Left lung (tissue), 10 donors: ENCODE measurements around the gene GCK. TPM values are rescaled to one million over a fixed set of nuclear protein-coding genes. Genes with fewer than 3 reads are reported as not detected.

Source experiments
- ATAC-seq: fragments of 200-7000 bp; cut with Tn5 transposase; one replicate; pipeline ENCODE4 v1.9.1; 2020; ENCODE audit warnings: moderate library complexity
- DNase-seq, 4 donors: peaks; one replicate each; pipeline ENCODE4 v3.0.0-alpha.2; 2013 to 2020
- H3K27ac ChIP-seq, 2 donors: fragments of 200-600 bp; sonication (generic) in 1 of 2; one replicate each; pipeline versions ENCODE4 v1.5.0 to v1.8.0; 2020 to 2021
- H3K27me3 ChIP-seq, 2 donors: fragments of 200-600 bp; sonication (generic) in 1 of 2; one replicate each; pipeline versions ENCODE4 v1.5.0 to v1.8.0; 2020 to 2021
- H3K36me3 ChIP-seq, 2 donors: fragments of 200-600 bp; sonication (generic) in 1 of 2; one replicate each; pipeline versions ENCODE4 v1.5.0 to v1.8.0; 2020 to 2021
- H3K4me1 ChIP-seq, 2 donors: fragments of 200-600 bp; one replicate each; pipeline ENCODE4 v1.8.0; 2021
- H3K4me3 ChIP-seq, 2 donors: fragments of 200-600 bp; sonication (generic) in 1 of 2; one replicate each; pipeline versions ENCODE4 v1.5.0 to v1.8.0; 2020 to 2021; ENCODE audit warnings: mild to moderate bottlenecking in 1 of 2
- H3K9me3 ChIP-seq, 2 donors: fragments of 200-600 bp; sonication (generic) in 1 of 2; one replicate each; pipeline versions ENCODE4 v1.5.0 to v1.8.0; 2020 to 2021
- CTCF ChIP-seq, 2 donors: fragments of 200-600 bp; sonication (generic) in 1 of 2; IDR thresholded peaks; one replicate each; pipeline versions ENCODE4 v1.5.0 to v1.8.0; 2021; ENCODE audit warnings: antibody characterized with exemption in 2 of 2
- intact Hi-C, 2 donors: fragments of 100-400 bp; cut with DNase I; formaldehyde crosslinking; loops; one replicate each; pipeline versions ENCODE4 v1.11.2 to v1.14.2; 2022
- polyA plus RNA-seq, 6 donors: library from polyadenylated mRNA; unstranded; fragments of 120-200 nt; gene quantifications; one replicate each; pipeline ENCODE4 v1.2.1, GENCODE V29; 2013; ENCODE audit not compliant: insufficient read length in 6 of 6
- total RNA-seq, 2 donors: library from RNA; stranded (reverse); fragmentation: NEBNext Ultra II Directional; extraction: Animal tissue kit (Norgen Biotek cat#: 25700); gene quantifications; one replicate each; pipeline ENCODE4 v1.2.1, GENCODE V29; 2021
- donor health status: DM: no; HTN: yes; CAD: no.
- donor health status: DM: no; HTN: no; CAD: no.

The GCK gene
- total and polyA plus RNA-seq, 8 donors: 0.34 to 4.1 (median 2.5) TPM

- no peak for TF ChIP-seq CTCF (IDR thresholded peaks at IDR 0.05)
- H3K27ac ChIP-seq: no peak overlapping the region
Observed at GRCh38 chr7:44220046-44220357, 30.8 kb upstream of the GCK start.

GRCh38 chr7:44219371-44220045 is 30.3 kb upstream of the GCK start:
- no peak for TF ChIP-seq CTCF (IDR thresholded peaks at IDR 0.05)
- no peak overlapping the region for H3K4me3 ChIP-seq
- no peaks in the 10 kb centered on the region for H3K9me3 ChIP-seq
- H3K27me3 ChIP-seq: peaks cover 0 to 13% of the 10 kb centered on the region in 2 donors
- no peak overlapping the region for H3K27ac ChIP-seq
- no peaks in the 10 kb centered on the region for H3K4me1 ChIP-seq
- intact Hi-C loops: no loop called here
- ATAC-seq (no peak), DNase-seq (no peak)
- peaks cover 0 to 4% of the 10 kb centered on the region in 2 donors for H3K36me3 ChIP-seq

More at GRCh38 chr7:44220046-44220357, 30.8 kb upstream of the GCK start:
- H3K27me3 ChIP-seq: peaks cover 0 to 18% of the 10 kb centered on the region in 2 donors
- H3K9me3 ChIP-seq: no peaks in the 10 kb centered on the region
- no peaks in the 10 kb centered on the region for H3K4me1 ChIP-seq
- DNase-seq: peak in 1 of 4 donors; percentile 67
- no peak overlapping the region for H3K4me3 ChIP-seq
- intact Hi-C loops: no loop called here
- H3K36me3 ChIP-seq: no peaks in the 10 kb centered on the region
- no peak for ATAC-seq

GRCh38 chr7:44218418-44219201 is 29.4 kb upstream of the GCK start:
- no peak overlapping the region for H3K27ac ChIP-seq
- no peak for ATAC-seq
- TF ChIP-seq CTCF (IDR thresholded peaks at IDR 0.05): no peak
- H3K9me3 ChIP-seq: no peaks in the 10 kb centered on the region
- H3K4me1 ChIP-seq: no peaks in the 10 kb centered on the region
- peak in 2 of 4 donors; percentile 25 to 73 for DNase-seq
- H3K4me3 ChIP-seq: no peak overlapping the region
- H3K27me3 ChIP-seq: peaks cover 0 to 9% of the 10 kb centered on the region in 2 donors
- intact Hi-C loops: no loop called here
- peaks cover 0 to 13% of the 10 kb centered on the region in 2 donors for H3K36me3 ChIP-seq

- no peak for TF ChIP-seq CTCF (IDR thresholded peaks at IDR 0.05)
- Histone ChIP-seq H3K27me3 (peaks cover 0 to 5% of the 10 kb centered on the region in 2 donors), H3K36me3 (peaks cover 0 to 20% of the 10 kb centered on the region in 2 donors), H3K4me1 (no peaks in the 10 kb centered on the region), H3K4me3 (no peak overlapping the region), H3K27ac (no peak overlapping the region), H3K9me3 (no peaks in the 10 kb centered on the region)
- DNase-seq (peak in 1 of 4 donors; percentile 55), ATAC-seq (no peak)
- intact Hi-C loops: no loop called here
Observed at GRCh38 chr7:44217852-44218402, 28.7 kb upstream of the GCK start.

- no peak for TF ChIP-seq CTCF (IDR thresholded peaks at IDR 0.05)
- peak in 1 of 4 donors; percentile 75 for DNase-seq
Observed at GRCh38 chr7:44217223-44217714, 28.0 kb upstream of the GCK start.

More at GRCh38 chr7:44217223-44217714, 28.0 kb upstream of the GCK start:
- Histone ChIP-seq H3K27me3 (no peaks in the 10 kb centered on the region), H3K4me1 (no peaks in the 10 kb centered on the region), H3K27ac (no peak overlapping the region), H3K4me3 (no peak overlapping the region), H3K36me3 (peaks cover 0 to 27% of the 10 kb centered on the region in 2 donors), H3K9me3 (no peaks in the 10 kb centered on the region)
- intact Hi-C loops: no loop called here
- no peak for ATAC-seq
